HepG2 (cell line): ENCODE measurements around the gene TTC21B. TPM values are rescaled to one million over a fixed set of nuclear protein-coding genes. Genes with fewer than 3 reads are reported as not detected.
A peak's percentile ranks its signal among the peaks of the same experiment; 100 is the strongest.

Source experiments
- E2F2 ChIP-seq: sonication (generic); formaldehyde crosslinking; IDR thresholded peaks from 2 replicates; pipeline ENCODE4 v1.4.0; 2020; ENCODE audit warnings: missing genetic modification reagents, borderline replicate concordance
- MAX ChIP-seq: IDR thresholded peaks from 2 replicates; pipeline ENCODE4 v1.6.1; 2012; ENCODE audit warnings: inconsistent platforms
- MIXL1 ChIP-seq: IDR thresholded peaks from 2 replicates; pipeline ENCODE4 v1.6.1; 2016
- PTBP1 ChIP-seq: fragments of 200-400 bp; formaldehyde crosslinking; IDR thresholded peaks from 2 replicates; pipeline ENCODE4 v1.6.1; 2018; ENCODE audit warnings: low read length, low read depth; ENCODE audit not compliant: poor library complexity, severe bottlenecking
- RORA ChIP-seq: sonication (generic); formaldehyde crosslinking; IDR thresholded peaks from 2 replicates; pipeline ENCODE4 v1.5.0; 2020; ENCODE audit warnings: mild to moderate bottlenecking, missing genetic modification reagents, moderate library complexity
- UBTF ChIP-seq: sonication (generic); formaldehyde crosslinking; IDR thresholded peaks from 2 replicates; pipeline ENCODE4 v1.4.0; 2020; ENCODE audit warnings: mild to moderate bottlenecking, missing genetic modification reagents
- ZBTB33 ChIP-seq: sonication (generic); formaldehyde crosslinking; IDR thresholded peaks from 2 replicates; pipeline ENCODE4 v1.4.0; 2020; ENCODE audit warnings: missing genetic modification reagents
- ZBTB44 ChIP-seq: sonication (generic); formaldehyde crosslinking; IDR thresholded peaks from 2 replicates; pipeline ENCODE4 v1.4.0; 2020; ENCODE audit warnings: missing genetic modification reagents
- ZFP90 ChIP-seq: sonication (generic); formaldehyde crosslinking; IDR thresholded peaks from 2 replicates; pipeline ENCODE4 v1.8.0; 2022; ENCODE audit warnings: missing genetic modification reagents, mild to moderate bottlenecking, inconsistent platforms, borderline replicate concordance
- ZMYM2 ChIP-seq: sonication (generic); formaldehyde crosslinking; IDR thresholded peaks from 2 replicates; pipeline ENCODE4 v1.8.0; 2022; ENCODE audit warnings: mild to moderate bottlenecking, missing genetic modification reagents
- ZNF18 ChIP-seq: sonication (generic); formaldehyde crosslinking; IDR thresholded peaks from 2 replicates; pipeline ENCODE4 v1.8.0; 2022; ENCODE audit warnings: mild to moderate bottlenecking, missing genetic modification reagents; ENCODE audit not compliant: insufficient replicate concordance
- ZNF276 ChIP-seq: sonication (generic); formaldehyde crosslinking; IDR thresholded peaks from 2 replicates; pipeline ENCODE4 v1.4.0; 2020; ENCODE audit warnings: mild to moderate bottlenecking, low read depth, missing genetic modification reagents
- ZNF790 ChIP-seq: sonication (generic); formaldehyde crosslinking; IDR thresholded peaks from 2 replicates; pipeline ENCODE4 v1.8.0; 2022; ENCODE audit warnings: missing genetic modification reagents, mild to moderate bottlenecking, borderline replicate concordance
- ZSCAN22 ChIP-seq: sonication (generic); formaldehyde crosslinking; IDR thresholded peaks from 2 replicates; pipeline ENCODE4 v1.4.0; 2020; ENCODE audit warnings: mild to moderate bottlenecking, missing genetic modification reagents
- polyA plus RNA-seq, 8 experiments: library from polyadenylated mRNA; depleted of rRNA in 3 of 8; stranded (reverse) in 7 of 8; unstranded in 1 of 8; fragments of >200 nt; fragmentation: Illumina TruSeq in 4 of 8; extraction: Trizol in 4 of 8; gene quantifications; 2 replicates each; pipeline versions ENCODE4 v1.2.1 to v1.2.3, GENCODE V29; 2011 to 2016; ENCODE audit warnings: low read depth in 4 of 8, missing spikeins in 1 of 8, mixed read lengths in 1 of 8; ENCODE audit not compliant: insufficient read depth in 1 of 8
- total RNA-seq, 5 experiments: library from RNA; depleted of rRNA; stranded (reverse); fragments of >200 nt; fragmentation: Illumina TruSeq; extraction: Trizol; gene quantifications; 2 replicates each; pipeline ENCODE4 v1.2.3, GENCODE V29; 2016; ENCODE audit warnings: low read depth in 1 of 5

The TTC21B gene
- total and polyA plus RNA-seq, 2 of the 13 experiments (the other 11 are each of a cell fraction or from before 2014, with no cell fraction given), result 39.1 to 67.1 TPM

- peak; percentile 95 for TF ChIP-seq E2F2 (CRISPR knock-in tag)
- TF ChIP-seq ZNF18 (CRISPR knock-in tag), result peak; percentile 87
- peak; percentile 95 for TF ChIP-seq ZFP90 (CRISPR knock-in tag)
- TF ChIP-seq ZBTB33, result peak; percentile 45; the same call in 1 of the 2 replicates
- TF ChIP-seq ZBTB44 (CRISPR knock-in tag), result no peak; the same call in 1 of the 2 replicates
- 0 out of 2 replicates have a peak, but pooled peaks have one; percentile 91 for TF ChIP-seq RORA (CRISPR knock-in tag)
- TF ChIP-seq ZSCAN22 (CRISPR knock-in tag), result peak; percentile 67
- TF ChIP-seq ZNF790 (CRISPR knock-in tag), result peak; percentile 96
- peak; percentile 99 for TF ChIP-seq MAX
- peak; percentile 99 for TF ChIP-seq UBTF
- TF ChIP-seq ZMYM2, result peak; percentile 63; the same call in 1 of the 2 replicates
- TF ChIP-seq MIXL1, result no peak
- no peak; the same call in 1 of the 2 replicates for TF ChIP-seq ZNF276
- peak; percentile 82 for TF ChIP-seq PTBP1
Measured at GRCh38 chr2:165953655-165954606, at the start of gene TTC21B (continued).
